ENCODE data around the gene NFU1.

Gene NFU1

DNA sequence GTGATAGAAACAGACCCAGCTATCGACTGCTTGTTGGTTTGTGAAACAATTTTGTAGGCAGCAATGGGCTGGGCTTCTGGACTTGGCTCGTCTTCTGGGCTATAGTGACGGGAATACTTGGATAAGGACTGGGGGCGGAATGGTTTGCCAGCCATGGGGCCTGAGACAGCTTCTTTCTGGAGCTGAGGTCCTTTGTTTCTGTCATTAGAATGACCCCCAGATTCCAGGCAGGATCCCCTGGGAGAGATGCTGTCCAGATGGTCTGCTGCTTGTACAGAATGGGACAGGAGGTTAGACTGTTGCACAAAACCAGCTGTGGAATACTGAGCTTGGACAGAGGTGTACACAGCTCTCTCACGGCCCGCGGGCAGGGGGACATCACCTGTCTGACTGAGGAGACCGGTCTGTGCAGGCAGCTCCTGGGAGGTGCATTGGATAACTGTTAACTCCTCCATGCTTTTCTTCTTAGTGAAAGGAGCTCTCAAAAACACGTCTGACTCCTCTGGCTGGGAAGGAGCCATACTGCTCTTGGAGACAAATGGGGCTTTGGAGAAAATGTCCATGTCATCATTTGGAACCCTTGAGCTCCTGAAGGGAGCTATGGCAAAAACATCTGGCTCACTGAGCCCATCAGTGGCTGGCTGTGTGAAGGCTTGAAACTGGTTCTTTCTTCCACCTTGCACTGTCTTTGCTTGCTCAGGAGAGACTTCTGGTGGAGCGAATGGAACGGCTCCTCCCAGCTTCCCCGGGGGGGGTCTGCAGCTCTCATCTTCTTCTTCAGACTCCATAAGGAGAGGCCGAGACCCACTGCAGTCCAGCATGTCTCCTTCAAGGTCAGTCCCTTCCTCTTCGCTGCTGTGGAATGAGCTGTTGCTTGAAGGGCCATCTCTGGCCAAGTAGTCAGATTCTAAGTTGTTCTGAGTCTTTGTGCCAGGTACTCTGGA, 28.6 kb upstream of the NFU1 start:
- H3K9ac ChIP-seq (ENCODE audit: low read depth, low read length, poor library complexity): no peak overlapping the region
- no peaks in the 10 kb centered on the region for H3K9me3 ChIP-seq (replicated peaks in 1 of 2; ENCODE audit: control insufficient read depth in 2 of 2, insufficient read depth in 1 of 2, low read depth in 1 of 2, low read length in 2 of 2)
- no peak overlapping the region for H4K8ac ChIP-seq (ENCODE audit: low read depth, low read length)
- H3K4ac ChIP-seq (ENCODE audit: low read length): no peak overlapping the region
- no peak overlapping the region for H2BK15ac ChIP-seq (ENCODE audit: low read length)
- no peak overlapping the region for H3K27ac ChIP-seq (replicated peaks; ENCODE audit: low read length)
- H3K36me3 ChIP-seq (replicated peaks in 1 of 2; ENCODE audit: control insufficient read depth in 2 of 2, insufficient read depth in 2 of 2, low read length in 2 of 2): peaks cover 0 to 18% of the 10 kb centered on the region in 2 donors
- H2BK5ac ChIP-seq (ENCODE audit: low read length): no peak overlapping the region
- H2BK12ac ChIP-seq (ENCODE audit: low read length): no peak overlapping the region
- no peak overlapping the region for H3K14ac ChIP-seq (ENCODE audit: low read length)
- no peaks in the 10 kb centered on the region for H3K79me1 ChIP-seq (ENCODE audit: low read depth, low read length)
- DNase-seq (ENCODE audit: low spot score): no peak
- no peaks in the 10 kb centered on the region for H3K4me1 ChIP-seq (ENCODE audit: control insufficient read depth in 2 of 2, insufficient read depth in 1 of 2, low read depth in 1 of 2, low read length in 2 of 2)
- no peak overlapping the region for H3K23ac ChIP-seq (ENCODE audit: low read depth, low read length, poor library complexity)
- H2BK120ac ChIP-seq (ENCODE audit: low read depth, low read length): no peak overlapping the region
- no peak overlapping the region for H3K4me3 ChIP-seq (ENCODE audit: low read length in 2 of 2)
- no peak overlapping the region for H4K91ac ChIP-seq (ENCODE audit: low read depth, low read length, poor library complexity)
- H3K18ac ChIP-seq (ENCODE audit: low read length): no peak overlapping the region
- WGBS, 2 donors (ENCODE audit: extremely low coverage in 2 of 2, insufficient read length in 2 of 2, insufficient replicate concordance in 1 of 2): no CpG with 5 or more reads among the region's 14 CpGs
- H3K27me3 ChIP-seq (ENCODE audit: control insufficient read depth in 3 of 3, insufficient read depth in 3 of 3, low read depth in 1 of 3, low read length in 3 of 3): no peaks in the 10 kb centered on the region
- no peak overlapping the region for H2AK5ac ChIP-seq (ENCODE audit: low read depth, low read length)
- no peak overlapping the region for H3K4me2 ChIP-seq (ENCODE audit: insufficient read depth, low read length, poor library complexity, severe bottlenecking)
- H2AFZ ChIP-seq (ENCODE audit: low read length): no peak overlapping the region

GRCh38 chr2:69464575-69464974, 27.3 kb upstream of the NFU1 start:
- no peaks in the 10 kb centered on the region for H3K79me1 ChIP-seq (ENCODE audit: low read depth, low read length)
- H2BK5ac ChIP-seq (ENCODE audit: low read length): no peak overlapping the region
- no peak overlapping the region for H2BK15ac ChIP-seq (ENCODE audit: low read length)
- no peak overlapping the region for H4K8ac ChIP-seq (ENCODE audit: low read depth, low read length)
- no peaks in the 10 kb centered on the region for H3K27me3 ChIP-seq (ENCODE audit: control insufficient read depth in 3 of 3, insufficient read depth in 3 of 3, low read depth in 1 of 3, low read length in 3 of 3)
- H2BK120ac ChIP-seq (ENCODE audit: low read depth, low read length): no peak overlapping the region
- no peak overlapping the region for H2BK12ac ChIP-seq (ENCODE audit: low read length)
- H3K4me1 ChIP-seq (ENCODE audit: control insufficient read depth in 2 of 2, insufficient read depth in 1 of 2, low read depth in 1 of 2, low read length in 2 of 2): no peaks in the 10 kb centered on the region
- no peak overlapping the region for H2AFZ ChIP-seq (ENCODE audit: low read length)
- DNase-seq (ENCODE audit: low spot score): no peak
- no peak overlapping the region for H3K14ac ChIP-seq (ENCODE audit: low read length)
- H3K4me2 ChIP-seq (ENCODE audit: insufficient read depth, low read length, poor library complexity, severe bottlenecking): no peak overlapping the region
- H3K23ac ChIP-seq (ENCODE audit: low read depth, low read length, poor library complexity): no peak overlapping the region
- H3K4me3 ChIP-seq (ENCODE audit: low read length in 2 of 2): no peak overlapping the region
- H3K4ac ChIP-seq (ENCODE audit: low read length): no peak overlapping the region
- no peak overlapping the region for H3K18ac ChIP-seq (ENCODE audit: low read length)
- no peak overlapping the region for H3K27ac ChIP-seq (replicated peaks; ENCODE audit: low read length)
- WGBS, 2 donors (ENCODE audit: extremely low coverage in 2 of 2, insufficient read length in 2 of 2, insufficient replicate concordance in 1 of 2): no CpG with 5 or more reads among the region's 3 CpGs
- H3K36me3 ChIP-seq (replicated peaks in 1 of 2; ENCODE audit: control insufficient read depth in 2 of 2, insufficient read depth in 2 of 2, low read length in 2 of 2): peaks cover 0 to 18% of the 10 kb centered on the region in 2 donors
- no peak overlapping the region for H4K91ac ChIP-seq (ENCODE audit: low read depth, low read length, poor library complexity)
- no peak overlapping the region for H3K9ac ChIP-seq (ENCODE audit: low read depth, low read length, poor library complexity)
- H2AK5ac ChIP-seq (ENCODE audit: low read depth, low read length): no peak overlapping the region
- H3K9me3 ChIP-seq (replicated peaks in 1 of 2; ENCODE audit: control insufficient read depth in 2 of 2, insufficient read depth in 1 of 2, low read depth in 1 of 2, low read length in 2 of 2): no peaks in the 10 kb centered on the region

DNA sequence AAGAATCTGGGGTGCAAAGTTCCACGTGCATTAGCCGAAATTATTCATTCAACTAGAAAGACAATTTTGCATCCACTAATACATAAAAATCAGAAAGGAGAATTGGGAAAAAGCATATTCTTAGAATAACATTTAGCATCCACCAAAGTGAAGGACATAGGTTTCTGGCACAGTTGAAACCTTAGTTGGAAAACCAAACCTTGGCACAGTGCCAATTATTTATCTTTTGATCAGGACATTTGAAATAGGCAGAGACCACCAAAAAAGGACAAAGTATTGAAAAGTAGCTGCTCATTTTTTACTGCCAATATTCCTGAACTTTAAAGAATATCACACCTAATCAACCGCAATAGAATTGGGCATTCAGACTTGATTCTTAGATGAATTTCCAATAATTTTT, 25.5 kb upstream of the NFU1 start:
- H3K27ac ChIP-seq (replicated peaks; ENCODE audit: low read length): no peak overlapping the region
- no peak overlapping the region for H2BK120ac ChIP-seq (ENCODE audit: low read depth, low read length)
- no peak overlapping the region for H3K14ac ChIP-seq (ENCODE audit: low read length)
- no peak overlapping the region for H4K91ac ChIP-seq (ENCODE audit: low read depth, low read length, poor library complexity)
- no peak overlapping the region for H3K9ac ChIP-seq (ENCODE audit: low read depth, low read length, poor library complexity)
- H3K36me3 ChIP-seq (replicated peaks in 1 of 2; ENCODE audit: control insufficient read depth in 2 of 2, insufficient read depth in 2 of 2, low read length in 2 of 2): peaks cover 0 to 18% of the 10 kb centered on the region in 2 donors
- H2AFZ ChIP-seq (ENCODE audit: low read length): no peak overlapping the region
- H2AK5ac ChIP-seq (ENCODE audit: low read depth, low read length): no peak overlapping the region
- WGBS, 2 donors (ENCODE audit: extremely low coverage in 2 of 2, insufficient read length in 2 of 2, insufficient replicate concordance in 1 of 2): no CpG with 5 or more reads among the region's 3 CpGs
- no peak overlapping the region for H2BK15ac ChIP-seq (ENCODE audit: low read length)
- H2BK12ac ChIP-seq (ENCODE audit: low read length): no peak overlapping the region
- H3K4ac ChIP-seq (ENCODE audit: low read length): no peak overlapping the region
- no peak for DNase-seq (ENCODE audit: low spot score)
- no peak overlapping the region for H3K4me3 ChIP-seq (ENCODE audit: low read length in 2 of 2)
- H3K27me3 ChIP-seq (ENCODE audit: control insufficient read depth in 3 of 3, insufficient read depth in 3 of 3, low read depth in 1 of 3, low read length in 3 of 3): no peaks in the 10 kb centered on the region
- H3K23ac ChIP-seq (ENCODE audit: low read depth, low read length, poor library complexity): no peak overlapping the region
- H3K18ac ChIP-seq (ENCODE audit: low read length): no peak overlapping the region
- H2BK5ac ChIP-seq (ENCODE audit: low read length): no peak overlapping the region
- no peak overlapping the region for H4K8ac ChIP-seq (ENCODE audit: low read depth, low read length)
- H3K79me1 ChIP-seq (ENCODE audit: low read depth, low read length): no peaks in the 10 kb centered on the region
- no peaks in the 10 kb centered on the region for H3K9me3 ChIP-seq (replicated peaks in 1 of 2; ENCODE audit: control insufficient read depth in 2 of 2, insufficient read depth in 1 of 2, low read depth in 1 of 2, low read length in 2 of 2)
- H3K4me2 ChIP-seq (ENCODE audit: insufficient read depth, low read length, poor library complexity, severe bottlenecking): no peak overlapping the region
- no peaks in the 10 kb centered on the region for H3K4me1 ChIP-seq (ENCODE audit: control insufficient read depth in 2 of 2, insufficient read depth in 1 of 2, low read depth in 1 of 2, low read length in 2 of 2)

GRCh38 chr2:69461404-69461803, 24.2 kb upstream of the NFU1 start:
- Histone ChIP-seq H3K23ac (ENCODE audit: low read depth, low read length, poor library complexity) (no peak overlapping the region), H3K27ac (replicated peaks; ENCODE audit: low read length) (no peak overlapping the region), H2BK15ac (ENCODE audit: low read length) (no peak overlapping the region), H4K91ac (ENCODE audit: low read depth, low read length, poor library complexity) (no peak overlapping the region), H3K4me3 (ENCODE audit: low read length in 2 of 2) (no peak overlapping the region), H2BK120ac (ENCODE audit: low read depth, low read length) (no peak overlapping the region), H4K8ac (ENCODE audit: low read depth, low read length) (no peak overlapping the region), H3K14ac (ENCODE audit: low read length) (no peak overlapping the region), H2BK5ac (ENCODE audit: low read length) (no peak overlapping the region), H3K36me3 (replicated peaks in 1 of 2; ENCODE audit: control insufficient read depth in 2 of 2, insufficient read depth in 2 of 2, low read length in 2 of 2) (peaks cover 0 to 18% of the 10 kb centered on the region in 2 donors), H3K4me2 (ENCODE audit: insufficient read depth, low read length, poor library complexity, severe bottlenecking) (no peak overlapping the region), H3K27me3 (ENCODE audit: control insufficient read depth in 3 of 3, insufficient read depth in 3 of 3, low read depth in 1 of 3, low read length in 3 of 3) (no peaks in the 10 kb centered on the region), H2AK5ac (ENCODE audit: low read depth, low read length) (no peak overlapping the region), H2AFZ (ENCODE audit: low read length) (no peak overlapping the region), H3K4ac (ENCODE audit: low read length) (no peak overlapping the region), H3K79me1 (ENCODE audit: low read depth, low read length) (no peaks in the 10 kb centered on the region), H3K9me3 (replicated peaks in 1 of 2; ENCODE audit: control insufficient read depth in 2 of 2, insufficient read depth in 1 of 2, low read depth in 1 of 2, low read length in 2 of 2) (no peaks in the 10 kb centered on the region), H3K18ac (ENCODE audit: low read length) (no peak overlapping the region), H3K4me1 (ENCODE audit: control insufficient read depth in 2 of 2, insufficient read depth in 1 of 2, low read depth in 1 of 2, low read length in 2 of 2) (no peaks in the 10 kb centered on the region), H2BK12ac (ENCODE audit: low read length) (no peak overlapping the region), H3K9ac (ENCODE audit: low read depth, low read length, poor library complexity) (no peak overlapping the region)
- DNase-seq (ENCODE audit: low spot score): no peak
- WGBS, 2 donors (ENCODE audit: extremely low coverage in 2 of 2, insufficient read length in 2 of 2, insufficient replicate concordance in 1 of 2): no CpG with 5 or more reads among the region's 6 CpGs

Data from neuronal stem cell (in vitro differentiated cells).